T-helper 22 cell (primary cell): ENCODE data around the gene MED14.

Experiments used
- DNase-seq: peaks from one replicate; pipeline ENCODE4 v3.0.0-alpha.2; 2020; ENCODE audit warnings: low read depth

Gene MED14

GRCh38 chrX:40603446-40603845 lies 131.9 kb downstream of the MED14 start:
- no peak for DNase-seq
